K562 (cell line): ENCODE measurements around the gene PNPLA2.

Experiments
- CBFB ChIP-seq: sonication (generic); formaldehyde crosslinking; IDR thresholded peaks from 2 replicates; pipeline ENCODE4 v1.4.0; 2020; ENCODE audit warnings: mild to moderate bottlenecking, missing genetic modification reagents
- CSDE1 ChIP-seq, 2 experiments: fragments of 450-650 bp; IDR thresholded peaks; 2 replicates each; pipeline ENCODE4 v1.6.1; 2016; ENCODE audit warnings: mild to moderate bottlenecking in 1 of 2
- DPF2 ChIP-seq: fragments of 450-650 bp; IDR thresholded peaks from 2 replicates; pipeline ENCODE4 v1.6.1; 2016
- EZH2 ChIP-seq: IDR thresholded peaks from 2 replicates; pipeline ENCODE4 v1.6.1; 2012; ENCODE audit warnings: low read depth, mild to moderate bottlenecking, inconsistent platforms, low read length, borderline replicate concordance
- HDGF ChIP-seq: fragments of 450-650 bp; IDR thresholded peaks from 2 replicates; pipeline ENCODE4 v1.6.1; 2016
- JUN ChIP-seq, 2 experiments: sonication (generic) in 1 of 2; formaldehyde crosslinking in 1 of 2; IDR thresholded peaks; 2 replicates each; pipeline versions ENCODE4 v1.6.1 to v1.8.0; 2012 to 2022; ENCODE audit warnings: borderline replicate concordance in 2 of 2, mild to moderate bottlenecking in 2 of 2, improper control_type of control experiment in 1 of 2, low read depth in 1 of 2, low read length in 1 of 2, missing genetic modification reagents in 1 of 2
- NFIC ChIP-seq: fragments of 450-650 bp; IDR thresholded peaks from 2 replicates; pipeline ENCODE4 v1.6.1; 2017; ENCODE audit warnings: mild to moderate bottlenecking, inconsistent platforms
- SIX5 ChIP-seq, 2 experiments: IDR thresholded peaks; 2 replicates each; pipeline ENCODE4 v1.6.1; 2011; ENCODE audit warnings: low read length in 2 of 2, borderline replicate concordance in 1 of 2, low read depth in 1 of 2, mild to moderate bottlenecking in 1 of 2, moderate library complexity in 1 of 2; ENCODE audit not compliant: insufficient read depth in 1 of 2
- TF ChIP-seq, protein P1 (sequence below), 3 experiments: IDR thresholded peaks in 2 of 3; conservative IDR thresholded peaks in 1 of 3; 2 replicates each; pipeline ENCODE4 v1.5.1; 2011 to 2012; ENCODE audit warnings: low read length in 3 of 3, mild to moderate bottlenecking in 3 of 3, control low read depth in 2 of 3, improper control_type of control experiment in 1 of 3, inconsistent platforms in 1 of 3, low read depth in 1 of 3, mixed read lengths in 1 of 3, moderate library complexity in 1 of 3; ENCODE audit not compliant: insufficient read depth in 2 of 3
- TF ChIP-seq, protein P2 (sequence below): sonication (generic); formaldehyde crosslinking; IDR thresholded peaks from 2 replicates; pipeline ENCODE4 v1.8.1; 2023; ENCODE audit warnings: mild to moderate bottlenecking, missing genetic modification reagents

- TF ChIP-seq DPF2 (no peak), SIX5 (IDR thresholded peaks at IDR 0.05; ENCODE audit: borderline replicate concordance in 1 of 2, insufficient read depth in 1 of 2, low read depth in 1 of 2, low read length in 2 of 2) (no peak), CSDE1 (IDR thresholded peaks at IDR 0.05) (no peak), EZH2 (no peak), HDGF (no peak), CBFB (CRISPR knock-in tag) (no peak), NFIC (no peak), JUN (IDR thresholded peaks at IDR 0.05; ENCODE audit: borderline replicate concordance, low read depth, low read length) (no peak), JUN (CRISPR knock-in tag; IDR thresholded peaks at IDR 0.05; ENCODE audit: borderline replicate concordance) (no peak)
- TF ChIP-seq, protein P1, sequence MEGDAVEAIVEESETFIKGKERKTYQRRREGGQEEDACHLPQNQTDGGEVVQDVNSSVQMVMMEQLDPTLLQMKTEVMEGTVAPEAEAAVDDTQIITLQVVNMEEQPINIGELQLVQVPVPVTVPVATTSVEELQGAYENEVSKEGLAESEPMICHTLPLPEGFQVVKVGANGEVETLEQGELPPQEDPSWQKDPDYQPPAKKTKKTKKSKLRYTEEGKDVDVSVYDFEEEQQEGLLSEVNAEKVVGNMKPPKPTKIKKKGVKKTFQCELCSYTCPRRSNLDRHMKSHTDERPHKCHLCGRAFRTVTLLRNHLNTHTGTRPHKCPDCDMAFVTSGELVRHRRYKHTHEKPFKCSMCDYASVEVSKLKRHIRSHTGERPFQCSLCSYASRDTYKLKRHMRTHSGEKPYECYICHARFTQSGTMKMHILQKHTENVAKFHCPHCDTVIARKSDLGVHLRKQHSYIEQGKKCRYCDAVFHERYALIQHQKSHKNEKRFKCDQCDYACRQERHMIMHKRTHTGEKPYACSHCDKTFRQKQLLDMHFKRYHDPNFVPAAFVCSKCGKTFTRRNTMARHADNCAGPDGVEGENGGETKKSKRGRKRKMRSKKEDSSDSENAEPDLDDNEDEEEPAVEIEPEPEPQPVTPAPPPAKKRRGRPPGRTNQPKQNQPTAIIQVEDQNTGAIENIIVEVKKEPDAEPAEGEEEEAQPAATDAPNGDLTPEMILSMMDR (IDR thresholded peaks at IDR 0.05 in 2 of 3, conservative IDR thresholded peaks at IDR 0.05 in 1 of 3; ENCODE audit: insufficient read depth in 2 of 3, low read depth in 1 of 3, low read length in 3 of 3) = no peak
- TF ChIP-seq, protein P2, sequence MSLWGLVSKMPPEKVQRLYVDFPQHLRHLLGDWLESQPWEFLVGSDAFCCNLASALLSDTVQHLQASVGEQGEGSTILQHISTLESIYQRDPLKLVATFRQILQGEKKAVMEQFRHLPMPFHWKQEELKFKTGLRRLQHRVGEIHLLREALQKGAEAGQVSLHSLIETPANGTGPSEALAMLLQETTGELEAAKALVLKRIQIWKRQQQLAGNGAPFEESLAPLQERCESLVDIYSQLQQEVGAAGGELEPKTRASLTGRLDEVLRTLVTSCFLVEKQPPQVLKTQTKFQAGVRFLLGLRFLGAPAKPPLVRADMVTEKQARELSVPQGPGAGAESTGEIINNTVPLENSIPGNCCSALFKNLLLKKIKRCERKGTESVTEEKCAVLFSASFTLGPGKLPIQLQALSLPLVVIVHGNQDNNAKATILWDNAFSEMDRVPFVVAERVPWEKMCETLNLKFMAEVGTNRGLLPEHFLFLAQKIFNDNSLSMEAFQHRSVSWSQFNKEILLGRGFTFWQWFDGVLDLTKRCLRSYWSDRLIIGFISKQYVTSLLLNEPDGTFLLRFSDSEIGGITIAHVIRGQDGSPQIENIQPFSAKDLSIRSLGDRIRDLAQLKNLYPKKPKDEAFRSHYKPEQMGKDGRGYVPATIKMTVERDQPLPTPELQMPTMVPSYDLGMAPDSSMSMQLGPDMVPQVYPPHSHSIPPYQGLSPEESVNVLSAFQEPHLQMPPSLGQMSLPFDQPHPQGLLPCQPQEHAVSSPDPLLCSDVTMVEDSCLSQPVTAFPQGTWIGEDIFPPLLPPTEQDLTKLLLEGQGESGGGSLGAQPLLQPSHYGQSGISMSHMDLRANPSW (CRISPR knock-in tag) = no peak
Measured at GRCh38 chr11:792873-793272, 25.8 kb upstream of the PNPLA2 start.
